ENCODE data around the gene SUN3. TPM values are rescaled to one million over a fixed set of nuclear protein-coding genes. Genes with fewer than 3 reads are reported as not detected.

SUN3 gene
- polyA plus RNA-seq, 1 of the 3 experiments (the other 2 are of a cell fraction): 0.12 TPM

- Histone ChIP-seq H3K9me2 (no peaks in the 10 kb centered on the region), H3F3A (replicated peaks; ENCODE audit: insufficient read depth) (no peaks in the 10 kb centered on the region), H4K20me1 (ENCODE audit: insufficient read depth) (no peaks in the 10 kb centered on the region), H3K9me3 (no peaks in the 10 kb centered on the region), H3K4me1 (ENCODE audit: control insufficient read depth in 1 of 2, insufficient read depth in 2 of 2, low read depth in 1 of 2, low read length in 1 of 2) (no peaks in the 10 kb centered on the region), H3K9ac (no peak overlapping the region), H2AFZ (ENCODE audit: low read depth) (no peak overlapping the region), H3K36me3 (replicated peaks in 1 of 2; ENCODE audit: control insufficient read depth in 1 of 2, insufficient read depth in 2 of 2, low read length in 1 of 2) (no peaks in the 10 kb centered on the region), H3K79me2 (ENCODE audit: insufficient read depth) (no peaks in the 10 kb centered on the region), H3K4me2 (no peak overlapping the region), H3K27me3 (ENCODE audit: insufficient read depth) (no peaks in the 10 kb centered on the region), H3K27ac (ENCODE audit: low read depth in 2 of 2, low read length in 1 of 2) (no peak overlapping the region), H3K4me3 (ENCODE audit: low read depth in 2 of 2, low read length in 1 of 2) (no peak overlapping the region)
- CTCF ChIA-PET: interaction anchor here (0.6 to 0.9 kb wide), 2 partner anchors 9 to 72 kb away, joined by 3 read pairs; no protein-coding TSS in a partner anchor
- TF ChIP-seq FOSL2 (IDR thresholded peaks at IDR 0.05; ENCODE audit: borderline replicate concordance, low read depth): no peak
- TF ChIP-seq PBX3 (IDR thresholded peaks at IDR 0.05): no peak
- TF ChIP-seq REST (IDR thresholded peaks at IDR 0.05; ENCODE audit: low read depth, low read length): no peak
- no peak for TF ChIP-seq FOXM1 (IDR thresholded peaks at IDR 0.05; ENCODE audit: low read depth)
- TF ChIP-seq RAD21 (IDR thresholded peaks at IDR 0.05; ENCODE audit: low read length): no peak
- 52% methylated on average over 4 of the region's 4 CpGs for WGBS (ENCODE audit: low lambda C conversion rate)
- no peak for DNase-seq
- POLR2A ChIA-PET: no interaction called here
These were observed 11.2 kb downstream of the SUN3 start for GRCh38 chr7:48017674-48018073.

- no peaks in the 10 kb centered on the region for H3K36me3 ChIP-seq (replicated peaks in 1 of 2; ENCODE audit: control insufficient read depth in 1 of 2, insufficient read depth in 2 of 2, low read length in 1 of 2)
- ChIA-PET CTCF (interaction anchor here (0.9 kb wide), 1 partner anchor 10 kb away, joined by 3 read pairs; no protein-coding TSS in a partner anchor), POLR2A (no interaction called here)
- no peak overlapping the region for H3K9ac ChIP-seq
- no peaks in the 10 kb centered on the region for H3K9me3 ChIP-seq
- no peak overlapping the region for H3K27ac ChIP-seq (ENCODE audit: low read depth in 2 of 2, low read length in 1 of 2)
- no peak overlapping the region for H3K4me2 ChIP-seq
- H3K9me2 ChIP-seq: no peaks in the 10 kb centered on the region
- TF ChIP-seq YY1 (IDR thresholded peaks at IDR 0.05; ENCODE audit: low read depth): no peak
- no peak for TF ChIP-seq USF2 (IDR thresholded peaks at IDR 0.05; ENCODE audit: borderline replicate concordance, low read depth, low read length)
- no peak for TF ChIP-seq RXRA (IDR thresholded peaks at IDR 0.05; ENCODE audit: borderline replicate concordance, low read depth)
- no peak for TF ChIP-seq CTCF (IDR thresholded peaks at IDR 0.05)
- no peak for TF ChIP-seq TEAD4 (IDR thresholded peaks at IDR 0.05; ENCODE audit: borderline replicate concordance, insufficient read depth)
- no peak for TF ChIP-seq JUND (IDR thresholded peaks at IDR 0.05)
- TF ChIP-seq TAF1 (IDR thresholded peaks at IDR 0.05; ENCODE audit: borderline replicate concordance, low read depth, low read length): no peak
- H3K79me2 ChIP-seq (ENCODE audit: insufficient read depth): no peaks in the 10 kb centered on the region
- H3K27me3 ChIP-seq (ENCODE audit: insufficient read depth): no peaks in the 10 kb centered on the region
- no peak overlapping the region for H3K4me3 ChIP-seq (ENCODE audit: low read depth in 2 of 2, low read length in 1 of 2)
- no peaks in the 10 kb centered on the region for H4K20me1 ChIP-seq (ENCODE audit: insufficient read depth)
- no peak overlapping the region for H2AFZ ChIP-seq (ENCODE audit: low read depth)
- H3K4me1 ChIP-seq (ENCODE audit: control insufficient read depth in 1 of 2, insufficient read depth in 2 of 2, low read depth in 1 of 2, low read length in 1 of 2): no peaks in the 10 kb centered on the region; a peak in 1 of 4 replicates
- no peak for DNase-seq
- H3F3A ChIP-seq (replicated peaks; ENCODE audit: insufficient read depth): no peaks in the 10 kb centered on the region
These were observed 12.3 kb downstream of the SUN3 start for GRCh38 chr7:48016641-48017040.
